ENCODE results near the gene IDI2.

GRCh38 chr10:978826-979421 is 46.7 kb downstream of the IDI2 start:
- TF ChIP-seq CTCF (IDR thresholded peaks at IDR 0.05) (no peak), POLR2A (IDR thresholded peaks at IDR 0.05; ENCODE audit: low read depth) (no peak)
